Neural cell (in vitro differentiated cells): Measurements from ENCODE around the gene ZBTB5. TPM values are rescaled to one million over a fixed set of nuclear protein-coding genes. Genes with fewer than 3 reads are reported as not detected.

Experiments
- H2AFZ ChIP-seq: fragments of 200-600, 300-800 bp; sonication (generic), shearing (Covaris generic); 2 replicates; pipeline ENCODE4 v1.6.0; 2014; ENCODE audit warnings: low read depth, mild to moderate bottlenecking, antibody characterized with exemption, low read length, moderate library complexity
- H3F3A ChIP-seq: fragments of 200-600 bp; shearing (Covaris generic); 2 replicates; pipeline ENCODE4 v1.6.1; 2016; ENCODE audit warnings: mild to moderate bottlenecking, moderate library complexity, mixed read lengths, antibody characterized with exemption, low read length; ENCODE audit not compliant: insufficient read depth, poor library complexity, severe bottlenecking
- H3K27ac ChIP-seq: fragments of 200-600, 300-800 bp; sonication (generic), shearing (Covaris generic); 2 replicates; pipeline ENCODE4 v1.5.1; 2014; ENCODE audit warnings: mild to moderate bottlenecking, low read length, moderate library complexity
- H3K27me3 ChIP-seq: fragments of 300-800, 200-600 bp; sonication (generic), shearing (Covaris generic); 2 replicates; pipeline ENCODE4 v1.6.0; 2014; ENCODE audit warnings: mild to moderate bottlenecking, low read depth, low read length, moderate library complexity; ENCODE audit not compliant: insufficient read depth
- H3K36me3 ChIP-seq: fragments of 300-800, 200-600 bp; sonication (generic), shearing (Covaris generic); 2 replicates; pipeline ENCODE4 v1.5.1; 2014; ENCODE audit warnings: mild to moderate bottlenecking, antibody characterized with exemption, low read length, moderate library complexity; ENCODE audit not compliant: insufficient read depth
- H3K4me2 ChIP-seq: fragments of 300-800, 200-600 bp; sonication (generic), shearing (Covaris generic); 2 replicates; pipeline ENCODE4 v1.6.0; 2014; ENCODE audit warnings: mild to moderate bottlenecking, low read length
- H3K4me3 ChIP-seq: fragments of 300-800, 200-600 bp; sonication (generic), shearing (Covaris generic); 2 replicates; pipeline ENCODE4 v1.5.1; 2014; ENCODE audit warnings: mild to moderate bottlenecking, low read length, moderate library complexity
- H3K79me2 ChIP-seq: fragments of 200-600 bp; shearing (Covaris generic); replicated peaks from 2 replicates; pipeline ENCODE4 v1.6.0; 2014; ENCODE audit warnings: mild to moderate bottlenecking, low read length, moderate library complexity; ENCODE audit not compliant: insufficient read depth
- H3K9ac ChIP-seq: fragments of 300-800, 200-600 bp; sonication (generic), shearing (Covaris generic); 2 replicates; pipeline ENCODE4 v1.6.1; 2016; ENCODE audit warnings: mild to moderate bottlenecking, low read length, mixed read lengths
- H3K9me2 ChIP-seq: fragments of 200-600 bp; shearing (Covaris generic); 2 replicates; pipeline ENCODE4 v1.6.1; 2016; ENCODE audit warnings: mild to moderate bottlenecking, low read length, mixed read lengths; ENCODE audit not compliant: insufficient read depth
- H3K9me3 ChIP-seq: fragments of 200-600, 300-800 bp; sonication (generic), shearing (Covaris generic); 2 replicates; pipeline ENCODE4 v1.6.1; 2016; ENCODE audit warnings: mild to moderate bottlenecking, mixed run types, low read length, moderate library complexity, mixed read lengths
- H4K20me1 ChIP-seq: fragments of 200-600 bp; shearing (Covaris generic); 2 replicates; pipeline ENCODE4 v1.6.1; 2016; ENCODE audit warnings: mild to moderate bottlenecking, mixed run types; ENCODE audit not compliant: insufficient read depth
- CTCF ChIP-seq: fragments of 450-650 bp; IDR thresholded peaks from 2 replicates; pipeline ENCODE4 v1.5.1; 2014; ENCODE audit warnings: antibody characterized with exemption, mild to moderate bottlenecking, moderate library complexity; ENCODE audit not compliant: poor library complexity, severe bottlenecking
- EP300 ChIP-seq: fragments of 450-650 bp; conservative IDR thresholded peaks from 2 replicates; pipeline ENCODE4 v1.6.1; 2014; ENCODE audit warnings: antibody characterized with exemption, mild to moderate bottlenecking, moderate library complexity; ENCODE audit not compliant: poor library complexity, severe bottlenecking
- EZH2 ChIP-seq: fragments of 200-600, 300-800 bp; shearing (Covaris generic), sonication (generic); IDR thresholded peaks from 2 replicates; pipeline ENCODE4 v1.6.1; 2014; ENCODE audit warnings: antibody characterized with exemption, low read length, borderline replicate concordance, mild to moderate bottlenecking; ENCODE audit not compliant: insufficient read depth, poor library complexity, severe bottlenecking
- MXI1 ChIP-seq: fragments of 450-650 bp; conservative IDR thresholded peaks from 2 replicates; pipeline ENCODE4 v1.6.1; 2014; ENCODE audit warnings: antibody characterized with exemption, mild to moderate bottlenecking; ENCODE audit not compliant: poor library complexity, severe bottlenecking
- POLR2AphosphoS5 ChIP-seq: IDR thresholded peaks from 2 replicates; pipeline ENCODE4 v1.6.1; 2012
- RAD21 ChIP-seq: fragments of 450-650 bp; conservative IDR thresholded peaks from 2 replicates; pipeline ENCODE4 v1.6.1; 2014; ENCODE audit warnings: antibody characterized with exemption, mild to moderate bottlenecking, moderate library complexity
- REST ChIP-seq: IDR thresholded peaks from 2 replicates; pipeline ENCODE4 v1.6.1; 2012; ENCODE audit warnings: borderline replicate concordance
- SMC3 ChIP-seq: fragments of 450-650 bp; conservative IDR thresholded peaks from 2 replicates; pipeline ENCODE4 v1.6.1; 2014; ENCODE audit warnings: antibody characterized with exemption, mild to moderate bottlenecking, moderate library complexity; ENCODE audit not compliant: poor library complexity
- TAF1 ChIP-seq: IDR thresholded peaks from 2 replicates; pipeline ENCODE4 v1.6.1; 2012; ENCODE audit warnings: low read depth
- polyA plus RNA-seq: library from polyadenylated mRNA; depleted of rRNA; stranded (reverse); fragments of >200 nt; gene quantifications from 2 replicates; pipeline ENCODE4 v1.2.3, GENCODE V29; 2014

The ZBTB5 gene
- polyA plus RNA-seq, 1 donor from 2014 or later: 21.0 TPM

GRCh38 chr9:37405764-37406380, 59.4 kb downstream of the ZBTB5 start:
- Histone ChIP-seq H3K9me3 (no peaks in the 10 kb centered on the region), H3K9me2 (no peaks in the 10 kb centered on the region), H3K4me2 (no peak overlapping the region), H3K4me3 (no peak overlapping the region), H4K20me1 (no peaks in the 10 kb centered on the region), H3F3A (no peaks in the 10 kb centered on the region), H3K27me3 (no peaks in the 10 kb centered on the region), H3K79me2 (no peaks in the 10 kb centered on the region), H2AFZ (no peak overlapping the region), H3K36me3 (no peaks in the 10 kb centered on the region), H3K9ac (no peak overlapping the region), H3K27ac (no peak overlapping the region)
- TF ChIP-seq TAF1: no peak
- TF ChIP-seq MXI1: no peak
- no peak for TF ChIP-seq CTCF
- no peak for TF ChIP-seq REST
- TF ChIP-seq SMC3: no peak
- TF ChIP-seq POLR2AphosphoS5: no peak
- TF ChIP-seq RAD21: no peak
- TF ChIP-seq EP300: no peak
- no peak for TF ChIP-seq EZH2

GRCh38 chr9:37405350-37405749, 59.9 kb downstream of the ZBTB5 start:
- Histone ChIP-seq H3K79me2 (no peaks in the 10 kb centered on the region), H3K36me3 (no peaks in the 10 kb centered on the region), H2AFZ (no peak overlapping the region), H3K9ac (no peak overlapping the region), H3K27me3 (no peaks in the 10 kb centered on the region), H3K4me2 (no peak overlapping the region), H3K9me2 (no peaks in the 10 kb centered on the region), H3K27ac (no peak overlapping the region), H3K4me3 (no peak overlapping the region), H3F3A (no peaks in the 10 kb centered on the region), H4K20me1 (no peaks in the 10 kb centered on the region), H3K9me3 (no peaks in the 10 kb centered on the region)
- TF ChIP-seq EP300: no peak
- no peak for TF ChIP-seq POLR2AphosphoS5
- TF ChIP-seq EZH2: no peak
- no peak for TF ChIP-seq TAF1
- no peak for TF ChIP-seq REST
- TF ChIP-seq RAD21: no peak
- no peak for TF ChIP-seq SMC3
- no peak for TF ChIP-seq MXI1
- TF ChIP-seq CTCF: no peak
